Omental fat pad (tissue), 4 donors: ENCODE measurements around the gene SCAMP4. TPM values are rescaled to one million over a fixed set of nuclear protein-coding genes. Genes with fewer than 3 reads are reported as not detected.
"Not testable (repeated sequence)": the region's sequence is repeated elsewhere in the genome, so short reads cannot be mapped to it uniquely, and the experiment has no call there.

Source experiments
- ATAC-seq: fragments of 150-250 bp; one replicate; pipeline ENCODE4 v1.9.1; 2016; ENCODE audit warnings: mild to moderate bottlenecking, moderate library complexity; ENCODE audit not compliant: low FRiP score
- DNase-seq: peaks from one replicate; pipeline ENCODE4 v3.0.0-alpha.2; 2019; ENCODE audit warnings: low spot score
- total RNA-seq, 4 donors: library from RNA; depleted of rRNA; stranded (reverse); fragments of >200 nt; gene quantifications; one replicate each; pipeline ENCODE4 v1.1.0, GENCODE V29; 2016
- TF ChIP-seq, protein P1 (sequence below), 3 donors: fragments of 450-650 bp; IDR thresholded peaks; one replicate each; pipeline ENCODE4 v1.5.1; 2016 to 2017; ENCODE audit warnings: antibody characterized with exemption in 3 of 3, mild to moderate bottlenecking in 3 of 3, moderate library complexity in 2 of 3

The SCAMP4 gene
- total RNA-seq, 4 donors from 2014 or later = 38.0 to 57.8 (median 45.6) TPM

DNA sequence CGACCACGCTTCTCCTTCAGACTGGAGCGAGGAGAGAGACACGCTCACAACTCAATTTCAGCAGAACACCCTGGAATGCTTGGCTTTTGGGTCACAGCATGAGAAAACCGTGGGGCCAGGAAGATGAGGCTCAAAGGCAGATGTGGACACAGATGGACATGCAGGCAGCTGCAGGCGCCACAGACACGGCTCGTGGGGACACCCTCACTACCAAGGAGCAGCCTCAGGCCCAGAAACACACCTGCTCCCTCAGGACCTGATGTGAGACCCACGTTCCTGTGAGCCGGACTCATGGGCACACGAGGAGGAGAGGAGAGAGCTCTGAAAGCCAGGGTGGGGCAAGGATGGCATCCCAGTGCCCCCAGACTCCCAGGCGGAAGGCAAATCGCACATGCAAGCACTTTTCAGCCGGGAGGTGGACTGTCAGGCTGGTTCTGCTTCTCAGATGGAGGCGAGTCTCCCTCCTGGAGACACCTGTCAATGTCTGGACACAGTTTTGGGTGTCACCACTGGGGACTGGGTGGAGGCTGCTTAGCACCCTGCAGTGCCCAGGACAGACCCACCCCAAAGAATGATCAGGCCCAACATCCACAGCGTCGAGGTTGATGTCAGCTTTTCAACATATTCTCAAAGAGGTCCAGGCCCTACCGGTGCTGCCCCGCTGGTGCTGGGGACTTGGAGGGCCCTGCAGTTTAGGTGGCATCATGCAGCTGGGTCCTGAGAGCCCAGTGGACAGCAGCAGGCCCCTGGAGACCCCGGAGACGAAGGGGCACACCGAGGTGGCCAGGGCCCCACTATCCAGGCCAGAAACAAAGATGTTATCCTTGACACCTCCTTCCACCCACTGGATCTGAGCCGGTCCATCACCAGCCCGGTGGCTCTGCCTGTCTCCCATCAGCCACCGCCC lies 22.2 kb upstream of the SCAMP4 start:
- ATAC-seq (no peak), DNase-seq (no peak)
- TF ChIP-seq, protein P1, sequence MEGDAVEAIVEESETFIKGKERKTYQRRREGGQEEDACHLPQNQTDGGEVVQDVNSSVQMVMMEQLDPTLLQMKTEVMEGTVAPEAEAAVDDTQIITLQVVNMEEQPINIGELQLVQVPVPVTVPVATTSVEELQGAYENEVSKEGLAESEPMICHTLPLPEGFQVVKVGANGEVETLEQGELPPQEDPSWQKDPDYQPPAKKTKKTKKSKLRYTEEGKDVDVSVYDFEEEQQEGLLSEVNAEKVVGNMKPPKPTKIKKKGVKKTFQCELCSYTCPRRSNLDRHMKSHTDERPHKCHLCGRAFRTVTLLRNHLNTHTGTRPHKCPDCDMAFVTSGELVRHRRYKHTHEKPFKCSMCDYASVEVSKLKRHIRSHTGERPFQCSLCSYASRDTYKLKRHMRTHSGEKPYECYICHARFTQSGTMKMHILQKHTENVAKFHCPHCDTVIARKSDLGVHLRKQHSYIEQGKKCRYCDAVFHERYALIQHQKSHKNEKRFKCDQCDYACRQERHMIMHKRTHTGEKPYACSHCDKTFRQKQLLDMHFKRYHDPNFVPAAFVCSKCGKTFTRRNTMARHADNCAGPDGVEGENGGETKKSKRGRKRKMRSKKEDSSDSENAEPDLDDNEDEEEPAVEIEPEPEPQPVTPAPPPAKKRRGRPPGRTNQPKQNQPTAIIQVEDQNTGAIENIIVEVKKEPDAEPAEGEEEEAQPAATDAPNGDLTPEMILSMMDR (IDR thresholded peaks at IDR 0.05) = no peak

- ATAC-seq (no peak), DNase-seq (no peak)
- TF ChIP-seq, protein P1 (IDR thresholded peaks at IDR 0.05) = no peak
Observed at GRCh38 chr19:1883784-1884183, 21.4 kb upstream of the SCAMP4 start.

DNA sequence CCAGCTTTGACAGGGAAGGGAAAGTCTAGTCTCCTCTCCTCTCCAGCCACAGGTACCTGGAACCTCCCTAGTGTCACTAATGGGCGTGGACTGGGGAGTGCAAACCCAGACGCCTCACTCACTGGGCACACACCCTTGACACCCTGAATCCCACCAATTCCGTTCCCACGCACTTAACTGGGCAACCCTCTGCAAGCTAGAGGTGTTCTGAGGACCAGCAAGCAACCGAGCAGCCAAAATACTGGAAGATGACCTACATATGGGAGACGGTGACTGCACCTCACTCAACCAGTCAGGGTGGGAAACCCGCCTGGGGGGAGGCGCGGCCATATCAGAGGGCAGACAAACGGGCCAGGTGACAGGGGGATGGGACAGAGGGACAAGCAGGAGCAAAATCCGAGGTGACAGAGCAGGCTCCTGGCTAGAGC lies 20.9 kb upstream of the SCAMP4 start:
- TF ChIP-seq, protein P1 (IDR thresholded peaks at IDR 0.05) = no peak
- ATAC-seq (no peak), DNase-seq (no peak)

DNA sequence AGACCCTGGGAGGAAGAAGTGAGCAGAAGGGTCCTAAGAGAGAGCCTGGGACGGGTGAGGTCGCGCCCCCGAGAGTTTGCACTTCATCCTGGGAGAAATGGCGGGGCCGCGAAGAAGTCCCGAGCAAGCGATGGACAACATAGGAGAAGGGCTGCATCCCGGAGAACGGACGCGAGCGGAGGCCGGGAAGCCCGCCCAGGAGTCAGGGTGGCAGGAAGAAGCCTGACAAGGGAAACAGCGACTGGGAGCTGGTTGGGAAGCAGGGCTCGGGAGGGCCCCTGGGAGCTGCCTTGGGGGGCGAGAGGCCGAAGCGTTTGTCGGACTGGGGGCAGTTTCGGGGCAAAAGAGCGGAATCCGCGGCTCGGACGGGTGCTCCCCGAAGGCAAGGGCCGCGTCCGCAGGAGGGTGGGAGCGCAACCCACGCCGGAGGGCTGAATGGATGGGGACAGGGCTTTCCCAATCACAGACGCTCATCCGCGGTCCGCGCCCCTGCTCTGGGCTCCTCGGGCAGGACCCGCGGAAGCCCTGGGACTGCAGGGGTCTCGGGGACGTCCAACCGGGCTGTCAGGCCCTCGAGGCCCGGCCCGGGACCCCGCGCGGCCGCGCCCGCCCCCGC lies 20.4 kb upstream of the SCAMP4 start:
- DNase-seq = no peak
- peak; percentile 3 for ATAC-seq
- TF ChIP-seq, protein P1 (IDR thresholded peaks at IDR 0.05) = no peak

GRCh38 chr19:1885398-1886119 lies 19.6 kb upstream of the SCAMP4 start, which contains the start of gene ABHD17A:
Gene ABHD17A (minus strand): TSS chr19:1885496. CDS start chr19:1881566, 3,930 bp downstream.
- DNase-seq (peak; percentile 92), ATAC-seq (peak; percentile 94)

DNA sequence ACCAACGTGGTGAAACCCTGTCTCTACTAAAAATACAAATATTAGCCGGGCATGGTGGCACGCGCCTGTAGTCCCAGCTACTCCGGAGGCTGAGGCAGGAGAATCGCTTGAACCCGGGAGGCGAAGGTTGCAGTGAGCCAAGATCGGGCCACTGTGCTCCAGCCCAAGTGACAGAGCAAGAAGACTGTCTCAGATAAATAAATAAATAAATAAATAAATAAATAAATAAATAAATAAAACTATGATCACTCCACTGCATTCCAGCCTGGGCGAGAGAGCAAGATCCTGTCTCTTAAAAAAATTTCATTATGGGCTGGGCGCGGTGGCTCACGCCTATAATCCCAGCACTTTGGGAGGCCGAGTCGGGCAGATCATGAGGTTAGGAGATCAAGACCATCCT lies 18.8 kb upstream of the SCAMP4 start:
- ATAC-seq, DNase-seq: not testable (repeated sequence)

DNA sequence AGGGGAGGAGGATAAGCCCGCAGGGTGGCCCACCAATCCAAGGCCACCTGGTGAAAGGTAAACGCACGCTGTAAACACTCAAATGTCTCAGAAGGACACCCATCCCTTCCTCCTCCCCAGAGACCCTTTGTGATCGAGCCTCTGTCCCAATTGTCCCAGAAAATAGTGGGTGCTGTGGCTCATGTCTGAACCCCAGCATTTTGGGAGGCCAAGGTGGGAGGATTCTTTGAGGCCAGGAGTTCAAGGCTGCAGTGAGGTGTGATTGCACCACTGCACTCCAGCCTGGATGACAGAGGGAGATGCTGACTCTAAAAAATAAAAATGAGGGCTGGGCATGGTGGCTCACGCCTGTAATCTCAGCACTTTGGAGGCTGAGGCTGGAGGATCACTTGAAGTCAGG lies 16.8 kb upstream of the SCAMP4 start:
- ATAC-seq (no peak), DNase-seq (no peak)
- TF ChIP-seq, protein P1 (IDR thresholded peaks at IDR 0.05) = no peak
